Measurements from ENCODE around the gene SCNM1.

Gene SCNM1

DNA sequence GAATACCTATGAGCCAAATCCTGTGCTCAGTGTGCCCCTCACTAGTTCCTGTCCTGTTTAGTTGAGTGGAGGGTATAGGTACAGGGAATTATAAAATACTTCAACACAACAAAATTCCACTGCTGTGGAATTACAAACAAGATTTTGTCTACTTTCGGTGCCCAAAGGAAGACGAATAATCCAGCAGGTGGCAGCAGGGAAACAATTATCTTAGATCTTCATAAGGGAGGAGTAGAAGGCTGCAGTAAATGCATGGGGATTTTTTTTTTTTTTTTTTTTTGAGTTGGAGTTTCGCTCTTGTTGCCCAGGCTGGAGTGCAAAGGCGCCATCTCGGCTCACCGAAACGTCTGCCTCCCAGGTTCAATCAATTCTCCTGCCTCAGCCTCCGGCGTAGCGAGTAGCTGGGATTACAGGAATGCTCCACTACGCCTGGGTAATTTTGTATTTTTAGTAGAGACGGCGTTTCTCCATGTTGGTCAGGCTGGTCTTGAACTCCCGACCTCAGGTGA, 30.4 kb downstream of the SCNM1 start:
- Histone ChIP-seq H3K79me1 (replicated peaks; ENCODE audit: low read length, poor library complexity, severe bottlenecking) (peaks cover 7% of the 10 kb centered on the region), H3K18ac (ENCODE audit: low read depth in 1 of 2, low read length in 2 of 2) (no peak overlapping the region), H3K9me3 (ENCODE audit: control insufficient read depth, low read length) (no peaks in the 10 kb centered on the region), H2BK12ac (ENCODE audit: low read length in 2 of 2) (no peak overlapping the region), H3K27ac (ENCODE audit: low read length, poor library complexity, severe bottlenecking) (peak overlapping the region; percentile 87), H2AK5ac (ENCODE audit: low read length, severe bottlenecking) (peak overlapping the region; percentile 33), H3K4me3 (ENCODE audit: insufficient read depth in 1 of 2, low read depth in 1 of 2, low read length in 2 of 2) (peak overlapping the region in 1 of 2 experiments; percentile 52), H3K14ac (ENCODE audit: low read length in 2 of 2) (no peak overlapping the region), H4K91ac (ENCODE audit: low read length) (no peak overlapping the region), H2BK15ac (ENCODE audit: low read depth, poor library complexity, severe bottlenecking) (no peak overlapping the region), H2BK5ac (ENCODE audit: low read depth, low read length, poor library complexity, severe bottlenecking) (no peak overlapping the region), H3K4me1 (ENCODE audit: control insufficient read depth, insufficient read depth, low read depth, low read length) (peaks cover 6% of the 10 kb centered on the region), H2AFZ (ENCODE audit: low read depth, low read length) (no peak overlapping the region), H3K23ac (ENCODE audit: low read length in 2 of 2) (no peak overlapping the region), H3K4ac (ENCODE audit: low read depth in 1 of 2, low read length in 2 of 2) (peak overlapping the region in 1 of 2 experiments; percentile 49), H4K8ac (ENCODE audit: low read length) (no peak overlapping the region), H2BK120ac (ENCODE audit: low read depth, low read length) (peak overlapping the region; percentile 34), H3K36me3 (ENCODE audit: control insufficient read depth in 1 of 2, insufficient read depth in 2 of 2, low read depth in 1 of 2, low read length in 2 of 2) (no peaks in the 10 kb centered on the region), H3K9ac (ENCODE audit: low read length) (peak overlapping the region; percentile 86), H3K4me2 (ENCODE audit: low read length, poor library complexity, severe bottlenecking) (peak overlapping the region; percentile 22), H3K27me3 (ENCODE audit: control insufficient read depth in 1 of 2, insufficient read depth in 1 of 2, low read length in 2 of 2) (no peaks in the 10 kb centered on the region)
- WGBS, result 61% methylated on average over 13 of the region's 14 CpGs
- peak; percentile 89 for DNase-seq

DNA sequence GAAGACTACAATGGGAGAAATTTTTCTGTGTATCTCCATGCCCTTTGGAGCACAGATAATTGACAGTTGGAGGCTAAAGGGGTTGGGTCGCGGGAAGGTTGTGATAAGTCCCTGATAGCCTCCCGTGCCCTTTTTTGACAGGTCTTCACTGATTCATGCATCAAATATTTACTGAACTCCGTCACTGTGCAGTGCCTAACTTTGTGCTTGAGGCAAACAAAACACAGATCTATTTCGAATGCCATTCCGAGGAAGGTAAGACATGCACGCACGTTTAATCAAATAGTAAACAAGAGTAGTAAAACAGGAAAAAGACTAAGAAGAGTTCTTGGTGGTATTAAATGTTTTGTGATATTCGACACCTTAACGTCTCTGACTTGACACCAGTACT, 31.9 kb downstream of the SCNM1 start:
- H4K8ac ChIP-seq (ENCODE audit: low read length), result peak overlapping the region; percentile 33
- H3K4me1 ChIP-seq (ENCODE audit: control insufficient read depth, insufficient read depth, low read depth, low read length), result peaks cover 12% of the 10 kb centered on the region
- peak overlapping the region; percentile 95 for H3K9ac ChIP-seq (ENCODE audit: low read length)
- WGBS, result 19% methylated on average over 10 of the region's 10 CpGs
- no peak overlapping the region for H2BK5ac ChIP-seq (ENCODE audit: low read depth, low read length, poor library complexity, severe bottlenecking)
- no peak overlapping the region for H3K14ac ChIP-seq (ENCODE audit: low read length in 2 of 2)
- H2BK12ac ChIP-seq (ENCODE audit: low read length in 2 of 2), result no peak overlapping the region
- peak overlapping the region; percentile 69 for H2AFZ ChIP-seq (ENCODE audit: low read depth, low read length)
- no peaks in the 10 kb centered on the region for H3K9me3 ChIP-seq (ENCODE audit: control insufficient read depth, low read length)
- H3K27me3 ChIP-seq (ENCODE audit: control insufficient read depth in 1 of 2, insufficient read depth in 1 of 2, low read length in 2 of 2), result no peaks in the 10 kb centered on the region
- H2AK5ac ChIP-seq (ENCODE audit: low read length, severe bottlenecking), result peak overlapping the region; percentile 95
- no peak for DNase-seq
- H3K4ac ChIP-seq (ENCODE audit: low read depth in 1 of 2, low read length in 2 of 2), result no peak overlapping the region
- H3K4me2 ChIP-seq (ENCODE audit: low read length, poor library complexity, severe bottlenecking), result peak overlapping the region; percentile 70
- H3K23ac ChIP-seq (ENCODE audit: low read length in 2 of 2), result no peak overlapping the region
- H3K27ac ChIP-seq (ENCODE audit: low read length, poor library complexity, severe bottlenecking), result peak overlapping the region; percentile 79
- H4K91ac ChIP-seq (ENCODE audit: low read length), result no peak overlapping the region
- no peak overlapping the region for H3K18ac ChIP-seq (ENCODE audit: low read depth in 1 of 2, low read length in 2 of 2)
- peaks cover 7% of the 10 kb centered on the region for H3K79me1 ChIP-seq (replicated peaks; ENCODE audit: low read length, poor library complexity, severe bottlenecking)
- H3K4me3 ChIP-seq (ENCODE audit: insufficient read depth in 1 of 2, low read depth in 1 of 2, low read length in 2 of 2), result peak overlapping the region in 1 of 2 experiments; percentile 92
- peaks cover 6 to 12% of the 10 kb centered on the region in 2 experiments for H3K36me3 ChIP-seq (ENCODE audit: control insufficient read depth in 1 of 2, insufficient read depth in 2 of 2, low read depth in 1 of 2, low read length in 2 of 2)
- H2BK15ac ChIP-seq (ENCODE audit: low read depth, poor library complexity, severe bottlenecking), result no peak overlapping the region
- H2BK120ac ChIP-seq (ENCODE audit: low read depth, low read length), result no peak overlapping the region

DNA sequence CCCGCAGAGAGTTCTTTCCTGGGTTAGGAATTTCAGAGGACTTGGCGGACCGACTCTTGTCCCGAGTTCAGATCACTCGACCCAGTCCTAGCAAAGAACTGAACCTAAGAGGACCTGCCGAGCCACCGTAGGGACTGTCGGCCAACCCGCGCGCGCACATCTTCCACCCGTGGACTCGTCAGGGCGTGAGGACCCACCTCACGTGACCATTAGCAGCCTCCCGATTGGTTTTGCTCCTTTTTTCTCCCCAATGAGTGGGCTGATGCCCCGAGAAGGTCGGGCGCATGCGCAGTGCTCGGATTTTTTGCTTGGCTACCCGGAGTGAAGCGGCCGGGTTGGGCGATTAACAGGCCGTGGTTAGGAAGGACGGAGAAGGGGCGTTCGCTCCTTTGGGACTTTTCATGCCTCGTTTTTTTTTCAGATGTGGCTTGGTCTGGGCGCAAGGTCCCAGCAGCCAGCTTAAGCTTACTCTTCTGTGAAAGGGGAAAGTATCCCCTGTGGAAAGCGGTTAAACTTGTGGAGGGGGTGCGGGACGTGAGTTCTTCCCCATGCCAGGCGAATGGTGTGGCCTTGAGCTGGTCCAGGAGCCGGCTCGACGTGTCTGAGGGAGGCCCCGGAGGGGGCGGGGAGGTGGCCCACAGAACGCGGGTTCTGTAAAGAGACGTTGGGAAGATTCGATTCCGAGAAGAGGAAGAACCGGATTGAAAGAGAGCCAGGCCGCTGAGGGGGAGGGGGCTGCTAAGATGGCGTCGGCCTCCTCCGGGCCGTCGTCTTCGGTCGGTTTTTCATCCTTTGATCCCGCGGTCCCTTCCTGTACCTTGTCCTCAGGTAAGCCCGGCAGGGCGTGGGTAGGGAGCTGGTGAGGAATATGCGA, 32.5 kb downstream of the SCNM1 start, which contains the start of gene PIP5K1A:
PIP5K1A (plus strand) TSS at position 299 of the 874 bp plus-strand sequence; CDS start at position 744, 445 bp downstream.
- Histone ChIP-seq H2BK120ac (ENCODE audit: low read depth, low read length) (peak within 1 kb of the TSS; percentile 29), H3K79me1 (replicated peaks; ENCODE audit: low read length, poor library complexity, severe bottlenecking) (peaks cover 7% of the 10 kb centered on the region), H2BK12ac (ENCODE audit: low read length in 2 of 2) (peak within 1 kb of the TSS in 1 of 2 experiments; percentile 29), H2BK15ac (ENCODE audit: low read depth, poor library complexity, severe bottlenecking) (peak within 1 kb of the TSS; percentile 86), H3K9ac (ENCODE audit: low read length) (peak within 1 kb of the TSS; percentile 95), H3K9me3 (ENCODE audit: control insufficient read depth, low read length) (no peaks in the 10 kb centered on the region), H3K14ac (ENCODE audit: low read length in 2 of 2) (peak within 1 kb of the TSS in 1 of 2 experiments; percentile 73), H3K36me3 (ENCODE audit: control insufficient read depth in 1 of 2, insufficient read depth in 2 of 2, low read depth in 1 of 2, low read length in 2 of 2) (peaks cover 12 to 18% of the 10 kb centered on the region in 2 experiments), H2AK5ac (ENCODE audit: low read length, severe bottlenecking) (peak within 1 kb of the TSS; percentile 100), H4K8ac (ENCODE audit: low read length) (peak within 1 kb of the TSS; percentile 90), H4K91ac (ENCODE audit: low read length) (peak within 1 kb of the TSS; percentile 53), H2AFZ (ENCODE audit: low read depth, low read length) (peak within 1 kb of the TSS; percentile 69), H3K23ac (ENCODE audit: low read length in 2 of 2) (peak within 1 kb of the TSS; percentile 49 to 78), H3K4me3 (ENCODE audit: insufficient read depth in 1 of 2, low read depth in 1 of 2, low read length in 2 of 2) (peak within 1 kb of the TSS; percentile 92), H3K4me1 (ENCODE audit: control insufficient read depth, insufficient read depth, low read depth, low read length) (peaks cover 12% of the 10 kb centered on the region), H3K18ac (ENCODE audit: low read depth in 1 of 2, low read length in 2 of 2) (peak within 1 kb of the TSS; percentile 96 to 99), H3K27me3 (ENCODE audit: control insufficient read depth in 1 of 2, insufficient read depth in 1 of 2, low read length in 2 of 2) (no peaks in the 10 kb centered on the region), H3K4ac (ENCODE audit: low read depth in 1 of 2, low read length in 2 of 2) (peak within 1 kb of the TSS; percentile 57 to 83), H3K27ac (ENCODE audit: low read length, poor library complexity, severe bottlenecking) (peak within 1 kb of the TSS; percentile 99), H2BK5ac (ENCODE audit: low read depth, low read length, poor library complexity, severe bottlenecking) (peak within 1 kb of the TSS; percentile 94), H3K4me2 (ENCODE audit: low read length, poor library complexity, severe bottlenecking) (peak within 1 kb of the TSS; percentile 76)
- DNase-seq, result peak; percentile 99
- under 1% methylated on average over 60 of the region's 60 CpGs for WGBS

Data from mesenchymal stem cell (in vitro differentiated cells and primary cell).